ENCODE measurements around the gene CES3. TPM values are rescaled to one million over a fixed set of nuclear protein-coding genes. Genes with fewer than 3 reads are reported as not detected.

The CES3 gene
- total and polyA plus RNA-seq, 3 donors from 2014 or later = 1.5 to 4.5 (median 4.1) TPM

DNA sequence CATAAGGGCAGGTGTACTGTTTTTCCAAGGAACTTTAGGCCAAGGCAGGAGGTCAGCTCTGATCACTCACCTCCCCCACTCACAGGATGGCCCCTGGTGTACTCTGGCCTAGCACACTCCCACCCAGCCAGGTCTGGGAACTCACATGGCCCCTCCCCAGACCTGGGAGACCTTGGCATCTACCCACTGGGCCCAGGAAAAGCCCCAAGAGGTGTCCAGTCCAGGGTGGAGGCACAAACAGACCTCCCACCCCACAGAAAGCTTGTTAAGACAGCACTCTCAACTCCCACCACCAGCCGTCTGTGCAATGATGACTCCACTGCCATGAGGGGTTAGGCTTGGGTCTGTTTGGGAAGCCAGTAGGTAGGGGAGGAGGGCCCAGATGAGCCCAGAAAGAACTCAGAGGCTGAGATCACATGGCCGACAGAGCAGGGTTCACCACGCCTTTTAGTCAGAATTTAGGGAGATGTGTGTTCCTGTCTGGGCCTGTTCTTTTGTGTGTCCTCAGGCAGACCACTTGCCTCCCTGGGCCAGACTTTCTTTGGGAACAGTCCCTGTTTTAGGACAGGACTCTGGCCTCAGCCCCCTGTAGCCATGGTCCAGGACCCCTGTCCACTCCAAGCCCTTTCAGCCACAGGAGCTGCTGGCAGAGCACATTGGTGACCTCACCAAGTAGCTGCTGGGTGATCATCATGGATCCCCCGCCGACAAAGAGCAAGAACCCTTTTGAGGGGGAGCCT lies 55.8 kb downstream of the CES3 start:
- Histone ChIP-seq H3K9me3 (no peaks in the 10 kb centered on the region), H3K27ac (no peak overlapping the region), H3K4me3 (no peak overlapping the region), H3K27me3 (no peaks in the 10 kb centered on the region), H3K4me1 (peaks cover 14% of the 10 kb centered on the region), H3K36me3 (ENCODE audit: low read depth, missing control alignments) (no peaks in the 10 kb centered on the region)
- intact Hi-C loops (cut with DNase I; ENCODE audit: low total_unique reads) = no loop called here
- peak; percentile 13 for DNase-seq
- TF ChIP-seq, protein P1, sequence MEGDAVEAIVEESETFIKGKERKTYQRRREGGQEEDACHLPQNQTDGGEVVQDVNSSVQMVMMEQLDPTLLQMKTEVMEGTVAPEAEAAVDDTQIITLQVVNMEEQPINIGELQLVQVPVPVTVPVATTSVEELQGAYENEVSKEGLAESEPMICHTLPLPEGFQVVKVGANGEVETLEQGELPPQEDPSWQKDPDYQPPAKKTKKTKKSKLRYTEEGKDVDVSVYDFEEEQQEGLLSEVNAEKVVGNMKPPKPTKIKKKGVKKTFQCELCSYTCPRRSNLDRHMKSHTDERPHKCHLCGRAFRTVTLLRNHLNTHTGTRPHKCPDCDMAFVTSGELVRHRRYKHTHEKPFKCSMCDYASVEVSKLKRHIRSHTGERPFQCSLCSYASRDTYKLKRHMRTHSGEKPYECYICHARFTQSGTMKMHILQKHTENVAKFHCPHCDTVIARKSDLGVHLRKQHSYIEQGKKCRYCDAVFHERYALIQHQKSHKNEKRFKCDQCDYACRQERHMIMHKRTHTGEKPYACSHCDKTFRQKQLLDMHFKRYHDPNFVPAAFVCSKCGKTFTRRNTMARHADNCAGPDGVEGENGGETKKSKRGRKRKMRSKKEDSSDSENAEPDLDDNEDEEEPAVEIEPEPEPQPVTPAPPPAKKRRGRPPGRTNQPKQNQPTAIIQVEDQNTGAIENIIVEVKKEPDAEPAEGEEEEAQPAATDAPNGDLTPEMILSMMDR (IDR thresholded peaks at IDR 0.05) = no peak
- TF ChIP-seq POLR2A (IDR thresholded peaks at IDR 0.05) = no peak
- WGBS, 2 donors = 86 to 93% methylated on average over 3 to 5 of the region's 5 CpGs

DNA sequence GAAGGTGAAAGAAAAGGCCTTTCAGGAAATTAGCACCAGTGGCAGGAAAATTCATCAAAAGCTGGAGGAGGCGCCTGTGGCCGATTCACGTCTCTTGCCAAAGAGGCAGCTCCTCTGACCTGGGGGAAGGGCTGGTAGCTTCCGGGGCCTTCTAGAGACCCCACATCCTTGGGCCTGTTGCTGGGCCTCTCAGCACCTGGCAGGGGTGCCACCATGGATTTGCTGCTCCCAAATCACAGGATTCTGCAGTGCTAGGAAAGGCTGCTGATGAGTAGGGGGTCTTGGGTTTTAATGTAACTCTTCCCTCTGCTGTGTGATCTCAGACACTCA lies 56.3 kb downstream of the CES3 start:
- intact Hi-C loops (cut with DNase I; ENCODE audit: low total_unique reads) = no loop called here
- no peaks in the 10 kb centered on the region for H3K9me3 ChIP-seq
- TF ChIP-seq POLR2A (IDR thresholded peaks at IDR 0.05) = no peak
- TF ChIP-seq, protein P1 (IDR thresholded peaks at IDR 0.05) = no peak
- no peaks in the 10 kb centered on the region for H3K36me3 ChIP-seq (ENCODE audit: low read depth, missing control alignments)
- H3K27ac ChIP-seq = no peak overlapping the region
- peaks cover 14% of the 10 kb centered on the region for H3K4me1 ChIP-seq
- peak; percentile 8 for DNase-seq
- H3K27me3 ChIP-seq = no peaks in the 10 kb centered on the region
- H3K4me3 ChIP-seq = no peak overlapping the region
- WGBS, 2 donors = 76% methylated on average over 4 of the region's 4 CpGs; no CpG with 5 or more reads in 1 of the 2 donors

DNA sequence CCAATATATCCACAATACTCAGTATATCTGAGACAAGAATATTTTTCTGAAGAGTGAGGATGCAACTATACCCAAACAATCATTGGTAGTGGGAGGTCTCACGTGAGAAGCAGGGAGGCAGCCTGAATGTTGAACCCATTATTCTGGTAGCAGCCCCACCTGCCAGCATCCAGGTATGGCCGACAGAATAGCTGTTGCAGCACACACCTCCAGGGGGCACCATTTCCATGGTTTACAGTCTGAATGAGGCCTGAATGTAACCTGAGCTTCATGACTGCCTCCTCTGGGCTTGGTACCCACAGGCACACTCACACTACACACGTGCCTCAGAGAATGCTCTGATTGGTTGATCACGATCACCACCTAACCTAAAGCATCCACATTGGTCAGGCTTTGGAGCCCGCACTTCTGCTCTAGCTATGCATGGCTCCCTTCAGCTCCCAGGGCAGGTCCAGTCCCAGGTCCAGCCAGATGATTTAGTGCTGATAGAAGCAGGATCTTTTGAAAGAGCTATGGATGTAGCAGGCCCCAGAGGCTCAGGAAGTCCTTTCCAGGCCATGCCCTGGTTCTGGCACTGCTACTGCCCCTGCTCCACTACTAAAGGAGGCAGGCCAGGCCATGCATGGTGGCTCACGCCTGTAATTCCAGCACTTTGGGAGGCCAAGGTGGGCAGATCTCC lies 56.9 kb downstream of the CES3 start:
- intact Hi-C loops (cut with DNase I; ENCODE audit: low total_unique reads) = no loop called here
- 54 to 75% methylated on average over 5 to 6 of the region's 6 CpGs for WGBS, 2 donors
- TF ChIP-seq, protein P1 (IDR thresholded peaks at IDR 0.05) = peak; percentile 44 to 66 (median 47)
- no peak for TF ChIP-seq POLR2A (IDR thresholded peaks at IDR 0.05)

DNA sequence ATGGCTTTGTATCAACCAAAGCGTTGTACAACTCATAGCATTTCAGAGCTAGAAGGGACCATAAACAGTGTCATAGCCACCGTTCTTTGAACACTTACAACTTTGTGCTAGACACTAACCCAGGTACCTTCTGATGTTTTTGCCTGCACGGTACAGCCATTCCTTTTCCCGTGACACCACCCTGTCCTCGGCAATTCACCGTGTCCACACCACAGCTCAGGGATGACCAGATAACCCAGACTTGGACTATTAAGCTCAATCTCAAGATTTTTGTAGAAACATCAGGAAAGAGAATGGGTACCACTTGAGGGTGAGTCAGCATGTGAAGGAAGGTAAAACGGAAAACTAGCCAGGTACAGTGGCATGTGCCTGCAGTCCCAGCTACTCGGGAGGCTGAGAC lies 58.1 kb downstream of the CES3 start:
- Histone ChIP-seq H3K4me3 (no peak overlapping the region), H3K27ac (no peak overlapping the region), H3K4me1 (peaks cover 4% of the 10 kb centered on the region), H3K36me3 (ENCODE audit: low read depth, missing control alignments) (no peaks in the 10 kb centered on the region), H3K27me3 (no peaks in the 10 kb centered on the region), H3K9me3 (no peaks in the 10 kb centered on the region)
- peak; percentile 7 for DNase-seq
- 84 to 92% methylated on average over 8 of the region's 8 CpGs for WGBS, 2 donors
- TF ChIP-seq, protein P1 (IDR thresholded peaks at IDR 0.05) = no peak
- TF ChIP-seq POLR2A (IDR thresholded peaks at IDR 0.05) = no peak
- intact Hi-C loops (cut with DNase I; ENCODE audit: low total_unique reads) = no loop called here

More for the DNA sequence above, 56.9 kb downstream of the CES3 start:
- Histone ChIP-seq H3K4me3 (no peak overlapping the region), H3K27me3 (no peaks in the 10 kb centered on the region), H3K9me3 (no peaks in the 10 kb centered on the region), H3K27ac (no peak overlapping the region), H3K36me3 (ENCODE audit: low read depth, missing control alignments) (no peaks in the 10 kb centered on the region), H3K4me1 (peaks cover 13% of the 10 kb centered on the region)
- DNase-seq = peak; percentile 77

Data from testis (tissue), 3 donors.